HCT116 (cell line): ENCODE data around the gene GABRR3. TPM values are rescaled to one million over a fixed set of nuclear protein-coding genes. Genes with fewer than 3 reads are reported as not detected.

ENCODE experiments used
- ATAC-seq: fragments of 200-7000 bp; cut with Tn5 transposase; 2 replicates; pipeline ENCODE4 v1.9.1; 2020; ENCODE audit warnings: mild to moderate bottlenecking, moderate library complexity
- BruUV-seq: library from RNA; stranded (reverse); fragments of 400-500 nt; replicated peaks from 2 replicates; lab custom pipeline; 2021; lab: Mats Ljungman, UMichigan
- CTCF ChIA-PET: fragments of 300-600 bp; sonication (Branson Sonifier 250); formaldehyde crosslinking; loops from one replicate; lab custom pipeline; 2021; ENCODE audit warnings: antibody characterized with exemption; lab: Charles Lee
- POLR2A ChIA-PET: fragments of 300-600, 350-600 bp; sonication (Branson Sonifier 250); formaldehyde crosslinking; loops from one replicate; lab custom pipeline; 2021; ENCODE audit warnings: antibody characterized with exemption; lab: Charles Lee
- RAD21 ChIA-PET, 2 experiments: fragments of 300-600 bp; sonication (Branson Sonifier 250); formaldehyde crosslinking; loops; one replicate each; lab custom pipeline; 2023; ENCODE audit warnings: low total read pairs in 2 of 2; ENCODE audit not compliant: uncharacterized antibody in 2 of 2, unreplicated experiment in 2 of 2, low non-redundant PET in 1 of 2; lab: Charles Lee
- DNase-seq: peaks from one replicate; pipeline ENCODE4 v3.0.0-alpha.2; 2010; ENCODE audit warnings: low read depth, low spot score
- H2AFZ ChIP-seq: fragments of 200-600 bp; shearing (Covaris generic), sonication (generic); 2 replicates; pipeline ENCODE4 v1.6.1; 2017; ENCODE audit warnings: low read depth, mixed run types, mixed read lengths, antibody characterized with exemption, low read length; ENCODE audit not compliant: poor library complexity, severe bottlenecking
- H3K27ac ChIP-seq: 2 replicates; pipeline ENCODE4 v1.5.1; 2012; ENCODE audit warnings: low read depth, low read length
- H3K27me3 ChIP-seq: fragments of 200-600 bp; sonication (generic); 2 replicates; pipeline ENCODE4 v1.6.1; 2016; ENCODE audit warnings: mixed run types, low read length, mixed read lengths; ENCODE audit not compliant: insufficient read depth
- H3K36me3 ChIP-seq, 2 experiments: fragments of 200-500 bp in 1 of 2; fragments of 200-600 bp in 1 of 2; sonication (Bioruptor generic) in 1 of 2; sonication (generic) in 1 of 2; 2 replicates each; pipeline versions ENCODE4 v1.5.1 to v1.6.1; 2014 to 2016; ENCODE audit warnings: low read length in 2 of 2, inconsistent platforms in 1 of 2, mixed read lengths in 1 of 2, mixed run types in 1 of 2; ENCODE audit not compliant: insufficient read depth in 2 of 2, control insufficient read depth in 1 of 2
- H3K4me1 ChIP-seq, 2 experiments: fragments of 200-600 bp in 1 of 2; sonication (generic) in 1 of 2; 2 replicates each; pipeline versions ENCODE4 v1.5.1 to v1.6.1; 2012 to 2017; ENCODE audit warnings: low read length in 2 of 2, inconsistent platforms in 1 of 2, mild to moderate bottlenecking in 1 of 2, mixed read lengths in 1 of 2, mixed run types in 1 of 2, moderate library complexity in 1 of 2; ENCODE audit not compliant: insufficient read depth in 2 of 2, control insufficient read depth in 1 of 2
- H3K4me2 ChIP-seq: fragments of 200-600 bp; sonication (generic); 2 replicates; pipeline ENCODE4 v1.6.1; 2017; ENCODE audit warnings: mixed run types, low read length, mixed read lengths
- H3K4me3 ChIP-seq, 2 experiments: fragments of 200-600 bp in 1 of 2; sonication (generic) in 1 of 2; replicated peaks in 1 of 2; 2 replicates each; pipeline ENCODE4 v1.5.1; 2011 to 2016; ENCODE audit warnings: low read length in 2 of 2, control low read depth in 1 of 2, low read depth in 1 of 2, mild to moderate bottlenecking in 1 of 2, mixed read lengths in 1 of 2, mixed run types in 1 of 2
- H3K79me2 ChIP-seq: fragments of 200-600 bp; sonication (generic); 2 replicates; pipeline ENCODE4 v1.6.1; 2017; ENCODE audit warnings: mild to moderate bottlenecking, mixed run types, low read length, moderate library complexity, mixed read lengths; ENCODE audit not compliant: insufficient read depth
- H3K9ac ChIP-seq: fragments of 200-600 bp; sonication (generic); 2 replicates; pipeline ENCODE4 v1.6.1; 2016; ENCODE audit warnings: low read length, mixed read lengths
- H3K9me2 ChIP-seq: fragments of 200-600 bp; sonication (generic), shearing (Covaris generic); 2 replicates; pipeline ENCODE4 v1.6.1; 2017; ENCODE audit warnings: mixed run types, mild to moderate bottlenecking, moderate library complexity; ENCODE audit not compliant: insufficient read depth
- H3K9me3 ChIP-seq, 2 experiments: fragments of 200-500 bp in 1 of 2; fragments of 200-600 bp in 1 of 2; sonication (Bioruptor generic) in 1 of 2; sonication (generic) in 1 of 2; 2 replicates each; pipeline ENCODE4 v1.6.1; 2014 to 2017; ENCODE audit warnings: low read length in 2 of 2, mixed read lengths in 2 of 2, inconsistent platforms in 1 of 2, low read depth in 1 of 2, mild to moderate bottlenecking in 1 of 2, mixed run types in 1 of 2, moderate library complexity in 1 of 2; ENCODE audit not compliant: control insufficient read depth in 1 of 2, insufficient read depth in 1 of 2
- H4K20me1 ChIP-seq: fragments of 200-600 bp; sonication (generic), shearing (Covaris generic); 2 replicates; pipeline ENCODE4 v1.6.1; 2017; ENCODE audit warnings: mixed run types, mild to moderate bottlenecking, moderate library complexity; ENCODE audit not compliant: insufficient read depth
- CEBPB ChIP-seq: IDR thresholded peaks from 2 replicates; pipeline ENCODE4 v1.6.1; 2012; ENCODE audit warnings: low read depth
- SIN3A ChIP-seq: IDR thresholded peaks from 2 replicates; pipeline ENCODE4 v1.6.1; 2012; ENCODE audit warnings: low read depth
- intact Hi-C: fragments of 100-400 bp; cut with micrococcal nuclease; formaldehyde crosslinking; loops from 2 replicates; pipeline ENCODE4 v1.10.0; 2022
- total RNA-seq: library from RNA; stranded (reverse); gene quantifications from one replicate; pipeline ENCODE4 v1.2.1, GENCODE V29; 2021; ENCODE audit not compliant: unreplicated experiment
- TF ChIP-seq, protein P1 (sequence below): IDR thresholded peaks from 2 replicates; pipeline ENCODE4 v1.6.1; 2012; ENCODE audit warnings: low read depth
- TF ChIP-seq, protein P2 (sequence below): IDR thresholded peaks from 2 replicates; pipeline ENCODE4 v1.6.1; 2012
- TF ChIP-seq, protein P3 (sequence below): IDR thresholded peaks from 2 replicates; pipeline ENCODE4 v1.6.1; 2012
- TF ChIP-seq, protein P4 (sequence below): IDR thresholded peaks from 2 replicates; pipeline ENCODE4 v1.6.1; 2011; ENCODE audit warnings: mild to moderate bottlenecking, low read length, moderate library complexity; ENCODE audit not compliant: insufficient replicate concordance; ENCODE audit errors: extremely low read depth

The GABRR3 gene
- total RNA-seq, 1 experiment from 2014 or later = not detected

DNA sequence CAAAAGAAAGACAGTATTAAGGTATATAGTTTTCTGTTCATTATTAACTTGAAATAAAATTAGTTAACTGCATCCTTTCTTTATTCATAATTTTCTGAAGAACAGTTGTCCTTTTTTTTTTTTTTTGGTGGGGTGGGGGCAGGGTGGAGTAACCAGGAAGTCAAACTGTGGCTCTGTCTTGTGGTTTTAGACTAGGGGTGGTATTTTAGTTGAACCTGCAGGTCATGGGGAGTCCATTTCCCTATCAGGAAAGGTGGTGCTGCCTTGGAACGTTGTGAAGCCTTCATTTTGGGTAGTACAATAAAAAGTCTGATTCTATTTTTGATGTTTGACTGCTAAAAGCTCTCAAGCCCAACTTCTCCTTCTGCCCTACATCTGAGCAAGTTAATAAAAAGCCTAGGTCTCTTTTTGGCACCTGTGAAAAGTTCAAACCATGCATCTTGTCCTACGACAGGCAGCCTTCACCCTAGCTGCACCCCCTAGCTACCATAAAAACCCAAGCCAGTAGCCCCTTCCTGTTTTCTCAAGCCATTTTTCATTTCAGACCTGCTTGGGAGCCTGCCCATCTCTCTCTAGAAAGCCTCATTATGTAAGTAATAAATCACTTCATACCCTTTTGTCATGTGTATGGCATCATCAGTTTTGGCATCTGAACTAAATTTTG, 31.7 kb downstream of the GABRR3 start:
- intact Hi-C loops = no loop called here
- Histone ChIP-seq H2AFZ (no peak overlapping the region), H3K9me3 (no peaks in the 10 kb centered on the region), H3K27me3 (no peaks in the 10 kb centered on the region), H3K4me2 (no peak overlapping the region), H3K36me3 (no peaks in the 10 kb centered on the region), H3K9ac (no peak overlapping the region), H3K9me2 (no peaks in the 10 kb centered on the region), H3K4me1 (no peaks in the 10 kb centered on the region), H3K79me2 (no peaks in the 10 kb centered on the region), H4K20me1 (no peaks in the 10 kb centered on the region), H3K27ac (no peak overlapping the region), H3K4me3 (no peak overlapping the region)
- CTCF ChIA-PET = interaction anchor here (1.1 kb wide), 1 partner anchor 284 kb away, joined by 3 read pairs; no protein-coding TSS in a partner anchor
- POLR2A ChIA-PET = no interaction called here
- BruUV-seq = no TSS peak
- ATAC-seq (no peak), DNase-seq (no peak)
- TF ChIP-seq, protein P1, sequence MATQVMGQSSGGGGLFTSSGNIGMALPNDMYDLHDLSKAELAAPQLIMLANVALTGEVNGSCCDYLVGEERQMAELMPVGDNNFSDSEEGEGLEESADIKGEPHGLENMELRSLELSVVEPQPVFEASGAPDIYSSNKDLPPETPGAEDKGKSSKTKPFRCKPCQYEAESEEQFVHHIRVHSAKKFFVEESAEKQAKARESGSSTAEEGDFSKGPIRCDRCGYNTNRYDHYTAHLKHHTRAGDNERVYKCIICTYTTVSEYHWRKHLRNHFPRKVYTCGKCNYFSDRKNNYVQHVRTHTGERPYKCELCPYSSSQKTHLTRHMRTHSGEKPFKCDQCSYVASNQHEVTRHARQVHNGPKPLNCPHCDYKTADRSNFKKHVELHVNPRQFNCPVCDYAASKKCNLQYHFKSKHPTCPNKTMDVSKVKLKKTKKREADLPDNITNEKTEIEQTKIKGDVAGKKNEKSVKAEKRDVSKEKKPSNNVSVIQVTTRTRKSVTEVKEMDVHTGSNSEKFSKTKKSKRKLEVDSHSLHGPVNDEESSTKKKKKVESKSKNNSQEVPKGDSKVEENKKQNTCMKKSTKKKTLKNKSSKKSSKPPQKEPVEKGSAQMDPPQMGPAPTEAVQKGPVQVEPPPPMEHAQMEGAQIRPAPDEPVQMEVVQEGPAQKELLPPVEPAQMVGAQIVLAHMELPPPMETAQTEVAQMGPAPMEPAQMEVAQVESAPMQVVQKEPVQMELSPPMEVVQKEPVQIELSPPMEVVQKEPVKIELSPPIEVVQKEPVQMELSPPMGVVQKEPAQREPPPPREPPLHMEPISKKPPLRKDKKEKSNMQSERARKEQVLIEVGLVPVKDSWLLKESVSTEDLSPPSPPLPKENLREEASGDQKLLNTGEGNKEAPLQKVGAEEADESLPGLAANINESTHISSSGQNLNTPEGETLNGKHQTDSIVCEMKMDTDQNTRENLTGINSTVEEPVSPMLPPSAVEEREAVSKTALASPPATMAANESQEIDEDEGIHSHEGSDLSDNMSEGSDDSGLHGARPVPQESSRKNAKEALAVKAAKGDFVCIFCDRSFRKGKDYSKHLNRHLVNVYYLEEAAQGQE = no peak
- TF ChIP-seq SIN3A (no peak), CEBPB (no peak)
- TF ChIP-seq, protein P2, sequence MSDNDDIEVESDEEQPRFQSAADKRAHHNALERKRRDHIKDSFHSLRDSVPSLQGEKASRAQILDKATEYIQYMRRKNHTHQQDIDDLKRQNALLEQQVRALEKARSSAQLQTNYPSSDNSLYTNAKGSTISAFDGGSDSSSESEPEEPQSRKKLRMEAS = no peak
- TF ChIP-seq, protein P3, sequence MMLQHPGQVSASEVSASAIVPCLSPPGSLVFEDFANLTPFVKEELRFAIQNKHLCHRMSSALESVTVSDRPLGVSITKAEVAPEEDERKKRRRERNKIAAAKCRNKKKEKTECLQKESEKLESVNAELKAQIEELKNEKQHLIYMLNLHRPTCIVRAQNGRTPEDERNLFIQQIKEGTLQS = no peak
- TF ChIP-seq, protein P4, sequence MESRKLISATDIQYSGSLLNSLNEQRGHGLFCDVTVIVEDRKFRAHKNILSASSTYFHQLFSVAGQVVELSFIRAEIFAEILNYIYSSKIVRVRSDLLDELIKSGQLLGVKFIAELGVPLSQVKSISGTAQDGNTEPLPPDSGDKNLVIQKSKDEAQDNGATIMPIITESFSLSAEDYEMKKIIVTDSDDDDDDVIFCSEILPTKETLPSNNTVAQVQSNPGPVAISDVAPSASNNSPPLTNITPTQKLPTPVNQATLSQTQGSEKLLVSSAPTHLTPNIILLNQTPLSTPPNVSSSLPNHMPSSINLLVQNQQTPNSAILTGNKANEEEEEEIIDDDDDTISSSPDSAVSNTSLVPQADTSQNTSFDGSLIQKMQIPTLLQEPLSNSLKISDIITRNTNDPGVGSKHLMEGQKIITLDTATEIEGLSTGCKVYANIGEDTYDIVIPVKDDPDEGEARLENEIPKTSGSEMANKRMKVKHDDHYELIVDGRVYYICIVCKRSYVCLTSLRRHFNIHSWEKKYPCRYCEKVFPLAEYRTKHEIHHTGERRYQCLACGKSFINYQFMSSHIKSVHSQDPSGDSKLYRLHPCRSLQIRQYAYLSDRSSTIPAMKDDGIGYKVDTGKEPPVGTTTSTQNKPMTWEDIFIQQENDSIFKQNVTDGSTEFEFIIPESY = no peak
- RAD21 ChIA-PET = no interaction called here
